NCI-H128 (cell line): ENCODE measurements around the gene CHMP4B.
A peak's percentile ranks its signal among the peaks of the same experiment; 100 is the strongest.
"Not testable (repeated sequence)": the region's sequence is repeated elsewhere in the genome, so short reads cannot be mapped to it uniquely, and the experiment has no call there.

Experiments used
- DNase-seq: peaks from one replicate; lab custom pipeline; 2025; ENCODE audit not compliant: unreplicated experiment; lab: John Stamatoyannopoulos, UW

The CHMP4B gene

DNA sequence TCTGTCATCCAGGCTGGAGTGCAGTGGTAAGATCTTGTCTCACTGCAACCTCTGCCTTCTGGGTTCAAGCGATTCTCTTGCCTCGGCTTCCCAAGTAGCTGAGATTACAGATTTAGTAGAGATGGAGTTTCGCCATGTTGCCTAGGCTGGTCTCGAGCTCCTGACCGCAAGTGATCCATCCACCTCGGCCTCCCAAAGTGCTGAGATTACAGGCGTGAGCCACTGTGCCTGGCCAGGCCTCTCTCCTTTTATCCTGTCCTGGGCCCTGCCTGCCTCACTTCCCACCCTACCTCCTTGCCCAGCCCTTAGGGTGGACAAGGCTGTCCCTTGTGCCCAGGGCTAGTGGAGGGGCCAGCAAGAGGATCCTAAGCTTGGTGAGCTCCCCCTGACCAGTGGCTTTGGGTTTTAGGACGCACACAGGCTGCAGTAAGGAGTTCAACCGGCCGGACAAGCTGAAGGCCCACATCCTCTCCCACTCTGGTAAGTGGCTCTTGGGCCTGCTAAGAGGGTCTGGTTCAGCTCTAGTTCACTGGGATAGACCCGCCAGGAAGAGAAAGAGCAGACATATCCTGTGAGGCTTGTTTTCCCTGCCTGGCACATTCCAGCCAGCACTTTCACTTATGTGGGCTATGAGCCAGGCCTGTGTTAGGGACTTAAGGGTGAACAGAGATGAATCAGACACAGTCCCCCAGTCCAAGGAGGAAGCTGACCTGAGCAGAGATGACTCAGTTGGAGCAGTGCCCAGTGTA lies 21.9 kb upstream of the CHMP4B start:
- DNase-seq = no peak

DNA sequence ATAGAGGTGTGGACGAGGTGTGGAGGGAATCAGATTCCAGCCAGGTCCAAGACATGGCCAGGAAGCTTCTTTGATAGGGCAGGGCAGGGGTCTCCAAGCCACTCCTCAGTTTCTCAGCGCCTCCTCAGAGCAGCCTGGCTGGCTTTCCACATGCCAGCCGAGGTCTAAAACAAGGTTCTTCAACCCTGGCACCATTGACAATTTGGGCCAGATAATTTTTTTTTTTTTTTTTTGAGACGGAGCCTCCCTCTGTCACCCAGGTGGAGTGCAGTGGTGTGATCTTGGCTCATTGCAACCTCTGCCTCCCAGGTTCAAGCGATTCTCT lies 21.3 kb upstream of the CHMP4B start:
- DNase-seq = no peak

DNA sequence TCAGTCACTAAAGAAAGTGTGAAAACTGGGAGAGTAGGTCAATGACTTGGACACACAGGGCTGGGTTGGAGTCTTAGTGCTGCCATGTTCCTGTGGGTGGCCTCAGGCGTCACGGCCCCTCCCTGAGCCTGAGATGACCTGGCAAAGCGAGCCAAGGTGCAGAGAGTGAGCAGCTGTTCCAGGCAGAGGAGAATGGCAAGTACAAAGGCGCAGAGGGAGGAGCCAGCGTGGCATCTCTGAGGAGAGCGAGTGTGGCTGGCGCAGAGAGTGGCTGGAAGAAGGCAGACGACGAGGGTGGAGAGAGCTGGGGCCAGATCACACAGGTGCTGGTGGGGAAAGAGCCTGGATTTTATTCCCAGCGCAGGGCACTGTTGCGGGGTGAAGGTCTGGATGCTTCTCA lies 20.6 kb upstream of the CHMP4B start:
- no peak for DNase-seq

DNA sequence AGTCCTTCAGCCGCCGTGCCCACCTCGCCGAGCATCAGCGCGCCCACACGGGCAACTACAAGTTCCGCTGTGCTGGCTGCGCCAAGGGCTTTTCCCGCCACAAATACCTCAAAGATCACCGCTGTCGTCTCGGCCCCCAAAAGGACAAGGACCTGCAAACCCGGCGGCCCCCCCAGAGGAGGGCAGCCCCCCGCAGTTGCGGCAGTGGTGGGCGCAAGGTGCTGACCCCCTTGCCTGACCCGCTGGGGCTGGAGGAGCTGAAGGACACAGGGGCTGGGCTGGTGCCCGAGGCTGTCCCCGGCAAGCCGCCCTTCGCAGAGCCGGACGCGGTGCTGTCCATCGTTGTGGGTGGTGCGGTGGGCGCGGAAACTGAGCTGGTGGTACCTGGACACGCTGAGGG lies 20.1 kb upstream of the CHMP4B start:
- DNase-seq = no peak

DNA sequence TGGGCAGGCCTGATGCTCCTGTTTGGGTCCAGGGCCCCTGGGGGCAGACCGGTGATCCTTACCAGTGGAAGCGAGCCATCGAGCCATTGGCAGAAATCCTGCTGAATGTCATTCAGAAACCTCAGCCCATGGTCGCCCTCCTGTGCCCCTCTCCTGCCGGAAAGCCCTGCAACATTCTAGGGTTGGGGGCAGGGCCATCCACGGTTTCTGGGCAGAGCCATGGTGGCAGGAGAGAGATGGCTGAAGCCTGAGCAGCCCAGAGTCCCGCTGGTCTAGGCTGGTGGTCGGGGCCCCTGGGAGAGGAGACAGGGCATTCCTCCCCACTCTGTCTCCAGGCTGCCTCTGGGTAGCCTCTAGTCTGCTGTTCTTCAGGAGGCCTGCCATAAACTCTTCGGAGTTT lies 19.6 kb upstream of the CHMP4B start:
- DNase-seq = no peak

DNA sequence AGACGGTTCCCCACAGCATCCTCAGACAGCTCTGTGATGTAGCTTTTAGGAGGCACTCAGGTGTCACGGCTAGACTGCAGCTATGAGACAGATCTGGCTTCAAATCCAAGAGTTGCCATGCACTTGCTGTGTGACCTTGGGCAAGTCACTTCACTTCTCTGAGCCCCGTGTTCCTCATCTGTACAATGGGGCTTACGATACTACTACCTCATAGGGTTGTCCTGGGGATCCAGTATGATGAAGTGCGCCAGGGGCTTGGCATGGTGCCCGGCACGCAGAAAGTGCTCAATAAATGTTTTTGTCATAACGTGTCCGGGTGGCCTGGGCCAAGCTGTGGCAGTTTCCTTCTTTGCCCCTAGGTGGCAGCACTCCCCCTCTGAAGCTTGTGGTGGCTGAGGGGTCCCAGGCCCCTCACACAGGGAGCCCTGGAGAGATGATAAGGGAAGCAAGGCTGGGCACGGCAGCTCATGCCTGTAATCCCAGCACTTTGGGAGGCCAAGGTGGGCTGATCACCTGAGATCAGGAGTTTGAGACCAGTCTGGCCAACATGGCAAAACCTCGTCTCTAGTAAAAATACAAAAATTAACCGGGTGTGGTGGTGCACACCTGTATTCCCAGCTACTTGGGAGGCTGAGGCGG lies 19.1 kb upstream of the CHMP4B start:
- no peak for DNase-seq

DNA sequence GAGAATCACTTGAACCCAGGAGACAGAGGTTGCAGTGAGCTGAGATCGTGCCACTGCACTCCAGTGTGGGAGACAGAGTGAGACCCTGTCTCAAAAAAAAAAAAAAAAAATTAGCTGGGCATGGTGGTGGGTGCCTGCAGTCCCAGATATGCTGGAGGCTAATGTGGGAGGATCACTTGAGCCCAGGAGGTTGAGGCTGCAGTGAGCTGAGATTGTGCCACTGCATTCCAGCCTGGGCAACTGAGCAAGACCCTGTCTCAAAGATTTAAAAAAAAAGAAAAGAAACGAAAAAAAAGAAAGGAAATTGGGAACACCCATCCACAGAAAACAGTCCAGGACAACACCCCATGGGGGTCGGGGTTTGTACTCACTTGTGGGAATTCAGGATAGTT lies 18.6 kb upstream of the CHMP4B start:
- DNase-seq = not testable (repeated sequence)

DNA sequence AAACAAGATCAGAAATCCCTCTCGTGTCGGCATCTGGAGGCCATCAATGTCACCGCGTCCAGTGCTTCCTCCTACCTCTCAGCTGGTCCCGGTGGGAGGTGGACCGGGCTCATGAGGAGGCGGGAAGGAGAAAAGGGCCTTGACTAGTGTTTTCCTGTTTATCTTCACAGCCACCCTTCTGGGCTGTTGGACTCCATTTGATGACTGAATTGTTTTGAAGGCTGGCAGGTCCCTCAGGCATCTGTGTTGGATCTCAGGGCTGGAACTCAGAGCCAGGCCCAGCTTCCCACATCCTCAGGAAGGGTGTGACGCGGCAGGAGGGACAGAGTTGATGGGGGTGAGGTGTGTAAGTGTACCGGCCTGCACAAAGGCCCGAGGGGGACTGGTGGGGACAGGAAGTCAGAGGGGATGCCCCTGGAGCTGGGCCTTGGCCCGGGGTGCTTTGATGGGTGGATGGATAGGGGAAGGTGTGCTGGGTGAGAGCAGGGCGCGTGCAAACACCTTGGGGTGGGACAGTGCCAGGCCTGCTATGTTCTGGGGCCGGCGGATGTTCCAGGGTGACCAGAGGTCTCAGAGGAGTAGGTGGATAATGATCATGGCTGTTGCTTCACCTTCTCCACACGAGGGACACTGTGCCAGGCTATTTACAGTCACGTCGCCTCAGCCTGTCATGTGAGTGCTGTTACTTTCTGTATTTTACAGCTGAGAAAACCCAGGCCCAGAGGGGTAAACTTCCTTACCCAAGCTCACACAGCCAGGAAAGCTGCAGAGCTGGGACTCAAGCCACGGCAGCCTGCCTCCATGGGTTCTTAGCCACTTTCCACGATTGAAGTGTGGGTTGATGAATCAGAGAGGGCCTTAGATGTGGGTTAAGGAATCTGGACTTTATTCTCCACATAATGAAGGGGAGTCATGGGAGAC lies 17.9 kb upstream of the CHMP4B start:
- DNase-seq = no peak

DNA sequence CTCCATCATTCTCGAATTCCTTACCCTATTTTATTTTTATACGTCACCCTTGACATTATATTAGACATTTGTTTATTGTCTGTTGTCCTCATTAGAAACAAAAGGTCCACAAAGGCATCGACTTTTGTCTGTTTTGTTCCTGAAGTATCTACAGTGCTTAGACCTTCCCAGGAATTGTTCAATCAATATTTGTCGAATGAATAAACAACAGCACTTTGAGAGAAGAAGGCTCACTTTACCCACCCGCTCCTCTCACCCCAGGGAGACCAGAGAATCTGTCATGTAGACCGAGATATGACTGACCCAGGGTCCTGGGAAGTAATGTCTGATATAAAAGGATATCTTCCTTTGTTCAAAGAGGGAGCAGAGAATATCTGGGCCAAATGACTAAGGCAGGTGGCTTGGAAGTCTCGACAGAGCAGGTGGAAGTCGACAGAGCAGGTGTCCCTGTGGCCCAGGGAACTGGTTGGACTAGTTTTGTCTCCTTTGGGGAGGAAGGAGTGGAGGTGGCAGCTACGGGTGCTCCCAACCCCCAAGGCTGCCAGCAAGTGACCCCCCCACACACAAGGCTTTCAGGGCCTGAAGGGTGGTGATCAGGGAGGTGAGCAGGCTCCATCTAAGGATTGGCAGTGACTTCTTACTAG lies 14.8 kb upstream of the CHMP4B start:
- peak; percentile 18 for DNase-seq

DNA sequence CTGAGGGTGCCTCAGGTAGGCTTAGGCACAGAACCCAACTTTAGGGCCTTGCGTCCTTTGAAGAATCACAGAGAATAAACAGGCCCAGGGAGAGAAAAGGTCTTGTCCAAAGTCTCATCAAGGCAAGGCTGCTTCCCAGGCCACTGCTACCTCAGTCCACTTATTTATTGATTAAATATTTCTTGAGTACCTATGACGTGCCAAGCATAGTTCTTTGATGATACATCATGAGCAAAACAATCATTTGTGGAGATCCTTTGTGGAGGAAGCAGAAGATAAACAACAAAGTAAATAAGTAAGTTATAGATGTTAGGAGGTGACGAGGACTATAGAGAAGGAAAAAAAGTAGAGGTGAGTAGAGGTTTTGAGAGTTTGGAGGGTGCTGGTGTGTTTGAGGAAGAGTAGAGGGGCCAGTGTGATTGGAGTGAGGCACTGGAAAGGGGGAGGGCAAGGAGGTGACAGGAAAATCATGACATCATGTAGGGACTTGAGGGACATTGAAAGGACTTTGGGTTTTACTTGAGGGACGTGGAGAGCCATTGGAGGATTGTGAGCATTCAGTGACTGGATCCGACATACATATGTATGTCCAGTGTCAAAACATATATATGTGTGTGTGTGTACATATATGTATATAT lies 14.1 kb upstream of the CHMP4B start:
- no peak for DNase-seq

DNA sequence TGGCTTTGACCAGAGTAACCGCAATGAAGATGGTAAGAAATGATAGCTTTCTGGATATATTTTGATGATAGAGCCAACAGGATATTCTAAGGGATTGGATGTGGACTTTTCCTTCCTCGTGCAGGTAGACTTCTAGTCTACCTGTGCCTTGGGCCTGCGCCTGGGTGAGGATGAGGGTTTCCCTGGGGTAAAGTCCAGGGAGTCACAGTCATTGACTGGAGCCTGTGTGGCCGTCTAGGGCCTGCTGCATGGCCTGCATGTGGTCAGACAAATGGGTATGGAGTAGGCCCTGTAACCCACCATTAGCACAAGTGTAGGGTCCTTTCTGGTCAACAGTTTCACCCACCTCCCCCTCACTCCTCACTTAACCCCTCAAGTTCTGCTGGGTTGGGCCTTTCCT lies 12.7 kb upstream of the CHMP4B start:
- DNase-seq = no peak

DNA sequence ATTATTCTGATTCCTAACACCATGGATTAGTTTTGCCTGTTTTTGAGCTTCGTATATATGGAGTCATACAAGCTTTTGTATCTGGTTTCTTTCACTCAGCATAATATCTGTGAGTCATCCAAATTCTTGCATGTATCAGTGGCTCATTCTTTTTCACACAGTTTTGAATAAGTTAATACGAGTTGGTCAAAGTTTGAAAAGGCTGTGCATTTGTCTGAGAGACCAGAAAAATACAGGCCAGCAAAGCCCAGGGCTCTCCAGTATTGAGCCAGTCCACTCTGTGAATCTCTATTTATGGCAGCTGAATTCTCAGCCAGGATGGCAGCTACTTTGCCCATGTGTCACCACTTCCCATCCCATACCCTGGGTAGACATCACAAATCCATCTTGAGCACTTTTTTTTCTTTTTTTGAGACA lies 7.2 kb upstream of the CHMP4B start:
- DNase-seq = no peak

DNA sequence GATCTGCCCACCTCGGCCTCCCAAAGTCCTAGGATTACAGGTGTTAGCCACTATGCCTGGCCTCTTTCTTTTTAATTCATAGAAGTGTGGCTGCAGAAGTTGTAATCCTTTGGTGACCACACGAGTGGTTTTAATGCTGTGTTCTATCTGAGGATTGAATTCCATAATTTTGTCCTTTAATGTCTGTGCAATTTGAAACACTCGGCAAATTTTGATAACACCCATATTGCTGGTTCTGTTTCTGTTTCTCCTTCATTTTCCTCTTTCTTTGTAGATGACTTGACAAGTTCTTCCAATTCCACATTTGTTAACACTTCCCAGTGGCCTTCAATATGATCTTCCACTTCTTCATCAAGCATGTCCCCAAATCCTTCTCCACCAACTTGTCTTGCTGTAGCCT lies 2.8 kb upstream of the CHMP4B start:
- no peak for DNase-seq

DNA sequence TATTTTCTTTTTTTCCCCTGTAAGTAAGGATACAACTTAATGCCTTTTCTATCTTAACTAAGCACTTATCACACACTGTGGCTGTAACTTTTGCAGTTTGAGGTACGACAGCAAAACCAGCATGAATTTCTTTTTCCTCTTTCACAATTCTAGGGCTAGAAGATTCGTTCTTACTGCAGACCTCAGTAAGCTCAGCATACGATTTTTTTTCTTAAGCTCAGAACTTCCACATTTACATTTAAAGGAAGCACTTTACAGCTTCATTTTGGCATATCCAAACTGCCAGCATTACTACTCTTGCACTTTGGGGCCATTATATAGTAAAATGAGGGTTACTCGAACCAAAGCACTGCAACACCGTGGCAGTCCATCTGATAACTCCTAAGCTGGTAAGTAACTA lies 889 bp upstream of the CHMP4B start:
- no peak for DNase-seq

DNA sequence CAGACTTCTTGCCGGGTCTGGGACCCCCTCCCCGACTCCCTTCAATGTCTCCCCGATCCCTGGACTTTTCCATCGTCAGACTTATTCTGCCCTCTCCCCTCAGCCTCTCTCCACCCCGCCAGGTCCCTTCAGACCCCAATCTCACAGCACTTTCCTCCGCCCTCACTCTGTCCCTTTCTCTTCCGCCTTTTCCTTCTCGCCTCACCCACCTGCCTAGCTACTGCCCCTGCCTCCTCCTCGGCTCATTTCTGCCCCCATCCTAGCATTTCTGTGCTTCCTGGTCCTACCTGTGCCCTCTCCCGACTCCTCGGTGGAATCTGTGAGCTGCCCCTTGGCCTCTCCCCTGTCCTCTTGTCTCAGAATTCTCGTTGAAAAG lies 616 bp downstream of the CHMP4B start:
- DNase-seq = no peak

DNA sequence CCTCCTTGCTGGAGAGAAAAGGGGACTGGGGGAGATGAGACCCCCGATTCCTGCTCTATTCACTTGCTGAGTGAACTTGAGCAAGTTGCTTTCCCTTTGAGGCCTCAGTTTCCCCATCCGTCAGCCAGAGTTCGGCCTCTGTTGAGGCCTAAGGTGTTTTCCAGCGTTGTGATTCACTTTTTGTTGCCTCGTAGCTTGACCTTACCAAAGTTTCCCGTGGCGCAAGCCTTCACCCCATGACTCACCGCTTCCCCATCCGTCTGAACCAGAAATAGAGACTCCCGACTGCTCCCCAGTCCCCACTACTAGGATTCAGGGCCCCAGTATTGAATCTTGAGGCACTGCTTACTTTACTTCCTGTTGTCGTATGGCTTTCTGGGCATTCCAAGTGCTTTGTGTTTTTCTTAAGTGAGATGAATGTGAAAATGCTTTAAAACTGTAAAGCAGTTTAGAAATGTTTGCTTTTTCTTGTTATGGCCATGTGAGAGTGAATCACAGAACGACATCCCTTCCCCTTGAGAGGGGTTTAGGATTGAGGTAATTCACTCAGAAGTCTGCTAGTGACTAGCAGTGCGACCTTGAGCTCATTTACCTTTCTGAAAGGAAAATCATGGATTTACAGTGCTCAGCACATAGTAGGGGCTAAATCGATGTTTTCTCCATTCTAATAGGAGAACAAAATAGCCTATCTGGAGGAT lies 1.2 kb downstream of the CHMP4B start:
- DNase-seq = no peak

DNA sequence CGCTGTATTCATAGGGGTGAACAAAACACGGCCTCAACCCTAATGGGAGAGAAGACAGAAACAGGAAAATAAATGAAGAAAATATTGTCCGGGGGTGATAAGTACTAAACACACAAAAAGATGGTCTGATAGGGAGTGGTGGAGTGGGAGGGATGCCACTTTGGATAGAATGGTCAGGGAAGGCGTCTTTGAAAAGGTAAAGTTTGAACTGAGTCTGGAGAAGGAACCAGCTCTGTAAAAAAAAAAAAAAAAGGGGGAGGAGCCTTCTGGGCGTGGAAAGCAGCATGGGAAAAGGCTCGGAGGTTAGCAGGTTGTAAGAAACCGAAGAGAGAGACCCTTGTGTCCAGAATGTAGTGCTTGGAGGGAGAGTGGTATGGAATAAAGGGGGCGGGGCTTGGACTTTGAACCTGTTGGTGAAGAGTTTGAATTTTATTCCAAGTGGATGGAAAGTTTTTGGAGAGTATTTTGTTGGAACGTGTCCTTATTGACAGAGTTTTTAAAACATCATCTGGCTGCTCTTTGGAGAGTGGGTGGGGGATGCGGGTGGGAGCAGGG lies 1.8 kb downstream of the CHMP4B start:
- no peak for DNase-seq

DNA sequence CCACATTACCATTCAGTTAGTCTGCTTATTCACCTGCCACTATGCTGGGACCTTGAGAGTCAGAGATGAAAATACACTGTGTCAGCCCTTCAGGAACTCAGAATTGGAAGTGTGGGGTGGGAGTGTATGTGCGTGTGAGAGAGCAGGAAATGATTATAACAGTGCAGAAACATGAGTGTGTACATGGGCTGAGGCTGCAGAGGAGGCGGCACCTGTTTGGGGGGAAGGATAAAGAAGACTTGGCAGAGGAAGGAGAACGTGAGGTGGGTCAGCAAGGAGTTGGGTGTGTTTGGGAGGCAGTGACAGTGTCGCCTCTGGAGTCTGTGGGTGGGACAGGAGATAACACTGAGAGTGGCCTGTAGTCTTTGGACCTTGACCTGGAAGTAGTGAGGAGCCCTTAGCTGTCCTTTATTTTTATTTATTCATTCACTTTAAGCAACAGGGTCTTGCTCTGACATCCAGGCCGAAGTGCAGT lies 3.1 kb downstream of the CHMP4B start:
- no peak for DNase-seq

DNA sequence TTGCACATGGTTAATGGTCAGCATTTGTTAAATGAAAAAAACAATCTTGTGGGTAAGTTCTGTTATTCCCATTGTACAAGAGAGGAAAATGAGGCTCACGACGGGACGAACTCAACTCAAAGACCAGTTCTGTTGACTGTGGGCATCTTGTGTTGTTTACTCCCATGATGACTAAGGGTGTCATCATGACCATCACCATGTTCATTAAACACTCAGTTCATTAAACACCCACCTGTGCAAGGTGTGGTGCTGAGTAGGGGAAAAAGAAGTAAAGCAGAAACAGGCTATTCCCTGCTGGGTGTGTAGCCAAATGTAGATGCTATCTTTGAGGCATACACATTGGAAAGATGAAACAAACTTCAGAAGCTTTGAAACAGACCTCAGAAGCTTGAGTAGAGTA lies 4.5 kb downstream of the CHMP4B start:
- DNase-seq = no peak

DNA sequence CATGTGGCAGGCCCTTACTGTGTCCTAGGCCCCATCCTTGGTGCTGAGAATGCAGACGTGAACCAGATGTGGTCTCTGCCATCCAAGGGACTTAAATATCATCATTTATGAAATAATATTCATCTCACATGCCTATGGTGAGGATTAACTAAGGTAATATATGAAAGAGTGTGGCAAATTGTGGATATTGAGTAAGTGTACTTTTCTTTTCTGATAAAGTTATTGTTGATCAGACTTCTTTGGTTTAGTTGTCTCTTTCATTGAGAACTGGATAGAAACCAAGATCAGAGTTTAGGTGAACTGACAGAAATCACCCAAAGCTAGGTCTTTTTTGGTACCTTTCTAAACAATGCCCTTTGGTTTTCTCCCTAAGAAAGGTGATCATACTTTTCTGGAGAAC lies 5.0 kb downstream of the CHMP4B start:
- DNase-seq = no peak
